Loucy (cell line): Measurements from ENCODE around the gene UVRAG.

ENCODE experiments used
- H2AFZ ChIP-seq: fragments of 200-600 bp; sonication (generic); 2 replicates; pipeline ENCODE4 v1.6.0; 2016; ENCODE audit warnings: antibody characterized with exemption, mild to moderate bottlenecking, low read length, moderate library complexity
- H3F3A ChIP-seq: fragments of 200-600 bp; 2 replicates; pipeline ENCODE4 v1.6.0; 2016; ENCODE audit warnings: antibody characterized with exemption, low read depth, mild to moderate bottlenecking
- H3K27me3 ChIP-seq: fragments of 200-600 bp; sonication (generic); 2 replicates; pipeline ENCODE4 v1.6.1; 2014; ENCODE audit warnings: low read length, mild to moderate bottlenecking; ENCODE audit not compliant: insufficient read depth, poor library complexity, severe bottlenecking
- H3K36me3 ChIP-seq: fragments of 200-600 bp; sonication (generic); 2 replicates; pipeline ENCODE4 v1.6.1; 2016; ENCODE audit warnings: low read length; ENCODE audit not compliant: insufficient read depth
- H3K4me1 ChIP-seq: fragments of 200-600 bp; sonication (generic); 2 replicates; pipeline ENCODE4 v1.5.1; 2014; ENCODE audit warnings: low read length, mild to moderate bottlenecking; ENCODE audit not compliant: insufficient read depth, poor library complexity, severe bottlenecking
- H3K4me2 ChIP-seq: fragments of 200-600 bp; sonication (generic); 2 replicates; pipeline ENCODE4 v1.6.0; 2014; ENCODE audit warnings: antibody characterized with exemption, low read length, low read depth, mild to moderate bottlenecking; ENCODE audit not compliant: poor library complexity, severe bottlenecking
- H3K4me3 ChIP-seq: fragments of 200-600 bp; sonication (generic); 2 replicates; pipeline ENCODE4 v1.5.1; 2014; ENCODE audit warnings: low read length, mild to moderate bottlenecking, mixed read lengths; ENCODE audit not compliant: poor library complexity, severe bottlenecking
- H3K79me2 ChIP-seq: fragments of 200-600 bp; sonication (generic); 2 replicates; pipeline ENCODE4 v1.6.1; 2014; ENCODE audit warnings: low read length; ENCODE audit not compliant: insufficient read depth
- H3K9ac ChIP-seq: fragments of 200-600 bp; sonication (generic); 2 replicates; pipeline ENCODE4 v1.6.0; 2014; ENCODE audit warnings: mild to moderate bottlenecking, low read depth, low read length, moderate library complexity; ENCODE audit not compliant: poor library complexity, severe bottlenecking
- H3K9me2 ChIP-seq: fragments of 200-600 bp; sonication (generic); replicated peaks from 2 replicates; pipeline ENCODE4 v1.6.1; 2016; ENCODE audit warnings: low read depth, low read length, mixed read lengths
- H3K9me3 ChIP-seq: fragments of 200-600 bp; sonication (generic); 2 replicates; pipeline ENCODE4 v1.6.1; 2014; ENCODE audit warnings: mild to moderate bottlenecking, antibody characterized with exemption, low read length, low read depth; ENCODE audit not compliant: insufficient read depth
- H4K20me1 ChIP-seq: fragments of 200-600 bp; sonication (generic); 2 replicates; pipeline ENCODE4 v1.6.0; 2014; ENCODE audit warnings: antibody characterized with exemption, low read length, mild to moderate bottlenecking; ENCODE audit not compliant: insufficient read depth, poor library complexity, severe bottlenecking
- CTCF ChIP-seq: fragments of 200-600 bp; sonication (generic); conservative IDR thresholded peaks from 2 replicates; pipeline ENCODE4 v1.5.1; 2014; ENCODE audit warnings: mild to moderate bottlenecking, antibody characterized with exemption, low read length
- EZH2phosphoT487 ChIP-seq: fragments of 200-600 bp; IDR thresholded peaks from 2 replicates; pipeline ENCODE4 v1.6.1; 2018; ENCODE audit warnings: antibody characterized with exemption, mild to moderate bottlenecking, moderate library complexity, borderline replicate concordance

Gene UVRAG

GRCh38 chr11:76030286-76030685 lies 215.3 kb downstream of the UVRAG start:
- Histone ChIP-seq H3K9me3 (peaks cover 5% of the 10 kb centered on the region; the same call in 1 of the 2 replicates), H4K20me1 (no peaks in the 10 kb centered on the region), H3K27me3 (no peaks in the 10 kb centered on the region), H3K36me3 (peaks cover 7% of the 10 kb centered on the region; the same call in 1 of the 2 replicates), H3K4me2 (no peak overlapping the region), H3K4me3 (no peak overlapping the region), H3K4me1 (no peaks in the 10 kb centered on the region), H3K79me2 (no peaks in the 10 kb centered on the region), H2AFZ (no peak overlapping the region), H3K9ac (no peak overlapping the region), H3K9me2 (no peaks in the 10 kb centered on the region), H3F3A (no peaks in the 10 kb centered on the region)
- TF ChIP-seq EZH2phosphoT487 (no peak), CTCF (no peak)

- no peaks in the 10 kb centered on the region for H3K9me2 ChIP-seq
- H2AFZ ChIP-seq: no peak overlapping the region
- no peak for TF ChIP-seq CTCF
- no peak for TF ChIP-seq EZH2phosphoT487
- H3K4me2 ChIP-seq: no peak overlapping the region
- H3K79me2 ChIP-seq: no peaks in the 10 kb centered on the region
- H3F3A ChIP-seq: no peaks in the 10 kb centered on the region
- H3K9ac ChIP-seq: no peak overlapping the region
- peaks cover 7% of the 10 kb centered on the region; the same call in 1 of the 2 replicates for H3K36me3 ChIP-seq
- H4K20me1 ChIP-seq: no peaks in the 10 kb centered on the region
- H3K27me3 ChIP-seq: no peaks in the 10 kb centered on the region
- H3K4me3 ChIP-seq: no peak overlapping the region
- H3K9me3 ChIP-seq: peaks cover 5% of the 10 kb centered on the region; the same call in 1 of the 2 replicates
- H3K4me1 ChIP-seq: no peaks in the 10 kb centered on the region
Measured at GRCh38 chr11:76030968-76031590, 216.1 kb downstream of the UVRAG start.

GRCh38 chr11:76033699-76034098 lies 218.7 kb downstream of the UVRAG start:
- Histone ChIP-seq H3K4me3 (no peak overlapping the region), H3K9ac (no peak overlapping the region), H3K36me3 (peaks cover 6% of the 10 kb centered on the region; the same call in 1 of the 2 replicates), H3K79me2 (no peaks in the 10 kb centered on the region), H3K9me3 (peaks cover 5% of the 10 kb centered on the region; the same call in 1 of the 2 replicates), H3K9me2 (no peaks in the 10 kb centered on the region), H3K4me2 (no peak overlapping the region), H4K20me1 (no peaks in the 10 kb centered on the region), H2AFZ (no peak overlapping the region), H3K27me3 (no peaks in the 10 kb centered on the region), H3F3A (no peaks in the 10 kb centered on the region), H3K4me1 (no peaks in the 10 kb centered on the region)
- TF ChIP-seq CTCF (no peak), EZH2phosphoT487 (no peak)
